Activated CD8-positive, alpha-beta memory T cell treated with anti-CD3 and anti-CD28 coated beads, Interleukin-2, amount 10 ng/mL, durations not matched to agents 7 days and 5 days (primary cell): Measurements from ENCODE around the gene AAMP. TPM values are rescaled to one million over a fixed set of nuclear protein-coding genes. Genes with fewer than 3 reads are reported as not detected.
"Not testable (repeated sequence)": the region's sequence is repeated elsewhere in the genome, so short reads cannot be mapped to it uniquely, and the experiment has no call there.

Source experiments
- ATAC-seq: fragments of 150-1000 bp; cut with Tn5 transposase; one replicate; pipeline ENCODE4 v1.10.0; 2021; ENCODE audit warnings: moderate library complexity
- CTCF ChIA-PET: fragments of 350-600 bp; sonication (Branson Sonifier 250); formaldehyde crosslinking; loops from one replicate; lab custom pipeline; 2021; ENCODE audit warnings: antibody characterized with exemption; lab: Charles Lee
- DNase-seq: peaks from one replicate; pipeline ENCODE4 v3.0.0-alpha.2; 2020
- H3K27ac Mint-ChIP-seq: one replicate; pipeline ENCODE4 v1.8.0; 2021; ENCODE audit warnings: mild to moderate bottlenecking, mixed read lengths
- H3K27me3 Mint-ChIP-seq: one replicate; pipeline ENCODE4 v1.8.0; 2021; ENCODE audit warnings: mixed read lengths
- H3K36me3 Mint-ChIP-seq: one replicate; pipeline ENCODE4 v1.8.0; 2021; ENCODE audit warnings: mild to moderate bottlenecking, mixed read lengths
- H3K4me1 Mint-ChIP-seq: one replicate; pipeline ENCODE4 v1.8.0; 2021; ENCODE audit warnings: mixed read lengths
- H3K4me3 Mint-ChIP-seq: one replicate; pipeline ENCODE4 v1.8.0; 2021; ENCODE audit warnings: mild to moderate bottlenecking, moderate library complexity, mixed read lengths
- H3K9me3 Mint-ChIP-seq: one replicate; pipeline ENCODE4 v1.8.0; 2022; ENCODE audit warnings: low read depth, mixed read lengths
- total RNA-seq, 2 experiments: library from RNA; stranded (reverse); gene quantifications; one replicate each; pipeline ENCODE4 v1.2.3, GENCODE V29; 2021

The AAMP gene
- total RNA-seq: 10 to 100 TPM; 49.5 to 61.4 TPM

GRCh38 chr2:218269900-218270720 is at the start of gene AAMP, which contains the start of gene PNKD:
Gene AAMP, minus strand, starts transcription at chr2:218270137. Its CDS starts 51 bp downstream, at chr2:218270086.
Gene PNKD, plus strand, starts transcription at chr2:218270519. Its CDS starts 17 bp downstream, at chr2:218270536.
- peaks cover 15% of the 10 kb centered on the region for H3K36me3 Mint-ChIP-seq
- DNase-seq (peak; percentile 100), ATAC-seq (peak; percentile 92)
- no peaks in the 10 kb centered on the region for H3K9me3 Mint-ChIP-seq
- no peaks in the 10 kb centered on the region for H3K27me3 Mint-ChIP-seq
- H3K27ac Mint-ChIP-seq: peak within 1 kb of the TSS; percentile 88
- CTCF ChIA-PET: interaction anchor here (0.7 to 8.1 kb wide), 22 partner anchors 11 to 628 kb away, joined by 3 to 243 read pairs (median 4); partner anchors contain the start of genes ARPC2, CATIP, CXCR1 and TMBIM1
- H3K4me1 Mint-ChIP-seq: peaks cover 39% of the 10 kb centered on the region
- peak within 1 kb of the TSS; percentile 82 for H3K4me3 Mint-ChIP-seq

GRCh38 chr2:218318241-218318640 is 48.3 kb upstream of the AAMP start:
- H3K27ac Mint-ChIP-seq: no peak overlapping the region
- ATAC-seq: no peak
- no peaks in the 10 kb centered on the region for H3K36me3 Mint-ChIP-seq
- no peak for DNase-seq
- H3K4me3 Mint-ChIP-seq: no peak overlapping the region
- no peaks in the 10 kb centered on the region for H3K9me3 Mint-ChIP-seq
- H3K27me3 Mint-ChIP-seq: peaks cover 6% of the 10 kb centered on the region
- peaks cover 25% of the 10 kb centered on the region for H3K4me1 Mint-ChIP-seq
- CTCF ChIA-PET: interaction anchor here (0.7 to 1.4 kb wide), 3 partner anchors 12 to 75 kb away, joined by 3 to 6 read pairs (median 3); no protein-coding TSS in a partner anchor

GRCh38 chr2:218317835-218318234 is 47.9 kb upstream of the AAMP start:
- no peaks in the 10 kb centered on the region for H3K36me3 Mint-ChIP-seq
- H3K27me3 Mint-ChIP-seq: peaks cover 6% of the 10 kb centered on the region
- CTCF ChIA-PET: interaction anchor here (0.7 to 1.4 kb wide), 4 partner anchors 12 to 76 kb away, joined by 3 to 6 read pairs (median 4); no protein-coding TSS in a partner anchor
- DNase-seq: no peak
- H3K9me3 Mint-ChIP-seq: no peaks in the 10 kb centered on the region
- ATAC-seq: no peak
- peaks cover 25% of the 10 kb centered on the region for H3K4me1 Mint-ChIP-seq
- H3K4me3 Mint-ChIP-seq: no peak overlapping the region
- no peak overlapping the region for H3K27ac Mint-ChIP-seq

GRCh38 chr2:218317303-218317630 is 47.3 kb upstream of the AAMP start:
- peaks cover 22% of the 10 kb centered on the region for H3K4me1 Mint-ChIP-seq
- H3K9me3 Mint-ChIP-seq: no peaks in the 10 kb centered on the region
- no peak overlapping the region for H3K27ac Mint-ChIP-seq
- no peaks in the 10 kb centered on the region for H3K36me3 Mint-ChIP-seq
- H3K27me3 Mint-ChIP-seq: peaks cover 2% of the 10 kb centered on the region
- no peak overlapping the region for H3K4me3 Mint-ChIP-seq
- CTCF ChIA-PET: interaction anchor here (0.9 to 2.3 kb wide), 5 partner anchors 11 to 581 kb away, joined by 3 to 9 read pairs (median 4); no protein-coding TSS in a partner anchor
- ATAC-seq: no peak
- DNase-seq: no peak

- ATAC-seq: no peak
These were observed 45.5 kb upstream of the AAMP start for GRCh38 chr2:218315397-218315796.

GRCh38 chr2:218314764-218315163 is 44.8 kb upstream of the AAMP start:
- H3K4me1 Mint-ChIP-seq: peaks cover 17% of the 10 kb centered on the region
- not testable (repeated sequence) for ATAC-seq, H3K4me3 Mint-ChIP-seq, H3K27me3 Mint-ChIP-seq, DNase-seq, H3K9me3 Mint-ChIP-seq, H3K36me3 Mint-ChIP-seq, H3K27ac Mint-ChIP-seq
- CTCF ChIA-PET: interaction anchor here (1.0 kb wide), 1 partner anchor 42 kb away, joined by 3 read pairs; the partner anchor contains the start of gene CATIP

More at GRCh38 chr2:218315397-218315796, 45.5 kb upstream of the AAMP start:
- Mint-ChIP-seq H3K27me3 (no peaks in the 10 kb centered on the region), H3K4me1 (peaks cover 17% of the 10 kb centered on the region), H3K9me3 (no peaks in the 10 kb centered on the region), H3K27ac (no peak overlapping the region), H3K36me3 (no peaks in the 10 kb centered on the region), H3K4me3 (no peak overlapping the region)
- CTCF ChIA-PET: interaction anchor here (0.9 to 2.3 kb wide), 3 partner anchors 13 to 41 kb away, joined by 3 to 9 read pairs (median 3); partner anchors contain the start of gene CATIP
- DNase-seq: no peak

GRCh38 chr2:218313356-218313755 is 43.4 kb upstream of the AAMP start:
- H3K9me3 Mint-ChIP-seq: no peaks in the 10 kb centered on the region
- no peaks in the 10 kb centered on the region for H3K36me3 Mint-ChIP-seq
- CTCF ChIA-PET: interaction anchor here (1.5 kb wide), 1 partner anchor 12 kb away, joined by 4 read pairs; no protein-coding TSS in a partner anchor

GRCh38 chr2:218312267-218312756 is 42.4 kb upstream of the AAMP start:
- no peak for DNase-seq
- no peak for ATAC-seq
- CTCF ChIA-PET: interaction anchor here (0.7 to 1.5 kb wide), 2 partner anchors 11 to 55 kb away, joined by 3 to 4 read pairs; no protein-coding TSS in a partner anchor
- no peak overlapping the region for H3K4me3 Mint-ChIP-seq
- no peak overlapping the region for H3K27ac Mint-ChIP-seq
- peaks cover 18% of the 10 kb centered on the region for H3K4me1 Mint-ChIP-seq
- H3K27me3 Mint-ChIP-seq: no peaks in the 10 kb centered on the region
- no peaks in the 10 kb centered on the region for H3K9me3 Mint-ChIP-seq
- H3K36me3 Mint-ChIP-seq: no peaks in the 10 kb centered on the region

More at GRCh38 chr2:218313356-218313755, 43.4 kb upstream of the AAMP start:
- H3K4me3 Mint-ChIP-seq: no peak overlapping the region
- ATAC-seq: no peak
- H3K27me3 Mint-ChIP-seq: no peaks in the 10 kb centered on the region
- no peak for DNase-seq
- H3K27ac Mint-ChIP-seq: no peak overlapping the region
- peaks cover 17% of the 10 kb centered on the region for H3K4me1 Mint-ChIP-seq

- H3K27me3 Mint-ChIP-seq, H3K4me3 Mint-ChIP-seq, H3K36me3 Mint-ChIP-seq, ATAC-seq, H3K9me3 Mint-ChIP-seq, DNase-seq, H3K27ac Mint-ChIP-seq: not testable (repeated sequence)
- CTCF ChIA-PET: interaction anchor here (0.7 to 1.5 kb wide), 3 partner anchors 10 to 54 kb away, joined by 3 to 4 read pairs (median 4); no protein-coding TSS in a partner anchor
- peaks cover 13% of the 10 kb centered on the region for H3K4me1 Mint-ChIP-seq
These were observed 41.8 kb upstream of the AAMP start for GRCh38 chr2:218311541-218312266.

- ATAC-seq: no peak
- peaks cover 7% of the 10 kb centered on the region for H3K4me1 Mint-ChIP-seq
- no peaks in the 10 kb centered on the region for H3K9me3 Mint-ChIP-seq
- CTCF ChIA-PET: interaction anchor here (1.4 kb wide), 1 partner anchor 9 kb away, joined by 4 read pairs; no protein-coding TSS in a partner anchor
- H3K27ac Mint-ChIP-seq: no peak overlapping the region
- DNase-seq: no peak
- no peaks in the 10 kb centered on the region for H3K27me3 Mint-ChIP-seq
- no peak overlapping the region for H3K4me3 Mint-ChIP-seq
- H3K36me3 Mint-ChIP-seq: no peaks in the 10 kb centered on the region
These were observed 41.1 kb upstream of the AAMP start for GRCh38 chr2:218310853-218311540.

GRCh38 chr2:218307415-218308090 is 37.6 kb upstream of the AAMP start:
- no peaks in the 10 kb centered on the region for H3K36me3 Mint-ChIP-seq
- no peaks in the 10 kb centered on the region for H3K27me3 Mint-ChIP-seq
- H3K4me3 Mint-ChIP-seq: no peak overlapping the region
- CTCF ChIA-PET: interaction anchor here (0.8 to 1.5 kb wide), 5 partner anchors 14 to 86 kb away, joined by 3 to 5 read pairs (median 5); partner anchors contain the start of gene CATIP
- ATAC-seq: no peak
- peaks cover 4% of the 10 kb centered on the region for H3K4me1 Mint-ChIP-seq
- no peaks in the 10 kb centered on the region for H3K9me3 Mint-ChIP-seq
- H3K27ac Mint-ChIP-seq: no peak overlapping the region
- no peak for DNase-seq
